H9 (cell line): ENCODE results near the gene BABAM1. TPM values are rescaled to one million over a fixed set of nuclear protein-coding genes. Genes with fewer than 3 reads are reported as not detected.
"Not testable (repeated sequence)": the region's sequence is repeated elsewhere in the genome, so short reads cannot be mapped to it uniquely, and the experiment has no call there.

ENCODE experiments used
- DNase-seq: peaks from one replicate; pipeline ENCODE4 v3.0.0-alpha.2; 2017
- H2AFZ ChIP-seq: one replicate; pipeline ENCODE4 v1.6.1; 2013; ENCODE audit warnings: mild to moderate bottlenecking, low read length, control low read depth, moderate library complexity
- H2AK5ac ChIP-seq: 2 replicates; pipeline ENCODE4 v1.6.1; 2013; ENCODE audit warnings: low read length, control low read depth, mixed read lengths; ENCODE audit not compliant: insufficient read length
- H2BK120ac ChIP-seq: one replicate; pipeline ENCODE4 v1.6.1; 2013; ENCODE audit warnings: low read depth, mild to moderate bottlenecking, low read length, control low read depth, inconsistent platforms; ENCODE audit not compliant: poor library complexity, severe bottlenecking
- H2BK12ac ChIP-seq: 2 replicates; pipeline ENCODE4 v1.6.1; 2013; ENCODE audit warnings: low read length, control low read depth, mixed read lengths, low read depth; ENCODE audit not compliant: insufficient read length
- H2BK15ac ChIP-seq: 2 replicates; pipeline ENCODE4 v1.6.1; 2013; ENCODE audit warnings: low read depth, low read length, control low read depth
- H2BK20ac ChIP-seq: one replicate; pipeline ENCODE4 v1.6.1; 2013; ENCODE audit warnings: low read depth, mild to moderate bottlenecking, low read length, control low read depth, inconsistent platforms; ENCODE audit not compliant: poor library complexity, severe bottlenecking
- H2BK5ac ChIP-seq: 2 replicates; pipeline ENCODE4 v1.6.1; 2013; ENCODE audit warnings: low read length, control low read depth, mixed read lengths; ENCODE audit not compliant: insufficient read length
- H3K14ac ChIP-seq: 2 replicates; pipeline ENCODE4 v1.6.1; 2013; ENCODE audit warnings: low read length, control low read depth; ENCODE audit not compliant: insufficient read depth
- H3K18ac ChIP-seq: 2 replicates; pipeline ENCODE4 v1.6.1; 2013; ENCODE audit warnings: low read depth, mild to moderate bottlenecking, mixed read lengths, low read length, control low read depth; ENCODE audit not compliant: insufficient read length
- H3K23ac ChIP-seq: 2 replicates; pipeline ENCODE4 v1.6.1; 2013; ENCODE audit warnings: low read length, control low read depth, mixed read lengths, low read depth; ENCODE audit not compliant: insufficient read length
- H3K23me2 ChIP-seq: 2 replicates; pipeline ENCODE4 v1.6.1; 2013; ENCODE audit warnings: low read depth, mild to moderate bottlenecking, mixed read lengths, low read length, control low read depth; ENCODE audit not compliant: insufficient read length, poor library complexity, severe bottlenecking
- H3K27ac ChIP-seq: 2 replicates; pipeline ENCODE4 v1.5.1; 2013; ENCODE audit warnings: low read length, control low read depth, mixed read lengths, low read depth; ENCODE audit not compliant: insufficient read length
- H3K27me3 ChIP-seq: 2 replicates; pipeline ENCODE4 v1.6.1; 2013; ENCODE audit warnings: low read length, control low read depth, inconsistent platforms; ENCODE audit not compliant: insufficient read depth
- H3K4ac ChIP-seq: 2 replicates; pipeline ENCODE4 v1.6.1; 2013; ENCODE audit warnings: low read depth, mild to moderate bottlenecking, control low read depth, inconsistent platforms, low read length, moderate library complexity
- H3K4me1 ChIP-seq: 2 replicates; pipeline ENCODE4 v1.6.1; 2013; ENCODE audit warnings: low read length, control low read depth, inconsistent platforms; ENCODE audit not compliant: insufficient read depth
- H3K4me2 ChIP-seq: 2 replicates; pipeline ENCODE4 v1.6.1; 2013; ENCODE audit warnings: low read length, control low read depth, mixed read lengths; ENCODE audit not compliant: insufficient read length, insufficient read depth
- H3K56ac ChIP-seq: 2 replicates; pipeline ENCODE4 v1.6.1; 2013; ENCODE audit warnings: low read depth, mild to moderate bottlenecking, mixed read lengths, low read length, control low read depth; ENCODE audit not compliant: insufficient read length
- H3K79me1 ChIP-seq: 2 replicates; pipeline ENCODE4 v1.6.1; 2013; ENCODE audit warnings: low read depth, mild to moderate bottlenecking, moderate library complexity, low read length, control low read depth, inconsistent platforms; ENCODE audit not compliant: insufficient read depth, poor library complexity, severe bottlenecking
- H3K79me2 ChIP-seq: 2 replicates; pipeline ENCODE4 v1.6.1; 2013; ENCODE audit warnings: low read length, control low read depth, inconsistent platforms; ENCODE audit not compliant: insufficient read depth
- H3K9ac ChIP-seq: 2 replicates; pipeline ENCODE4 v1.6.1; 2013; ENCODE audit warnings: low read length, control low read depth, mixed read lengths; ENCODE audit not compliant: insufficient read length; ENCODE audit errors: extremely low read depth
- H3K9me3 ChIP-seq: one replicate; pipeline ENCODE4 v1.6.1; 2013; ENCODE audit warnings: low read depth, low read length, inconsistent platforms; ENCODE audit not compliant: control insufficient read depth
- H3T11ph ChIP-seq: one replicate; pipeline ENCODE4 v1.6.1; 2013; ENCODE audit warnings: mild to moderate bottlenecking, low read length, control low read depth, inconsistent platforms
- H4K20me1 ChIP-seq: one replicate; pipeline ENCODE4 v1.6.1; 2013; ENCODE audit not compliant: control insufficient read depth, insufficient read length, insufficient read depth
- H4K5ac ChIP-seq: 2 replicates; pipeline ENCODE4 v1.6.1; 2013; ENCODE audit warnings: low read depth, mild to moderate bottlenecking, mixed read lengths, low read length, control low read depth; ENCODE audit not compliant: insufficient read length
- H4K8ac ChIP-seq: replicated peaks from 2 replicates; pipeline ENCODE4 v1.6.1; 2013; ENCODE audit warnings: low read length, control low read depth, mixed read lengths, low read depth; ENCODE audit not compliant: insufficient read length
- H4K91ac ChIP-seq: 2 replicates; pipeline ENCODE4 v1.6.1; 2013; ENCODE audit warnings: low read depth, mild to moderate bottlenecking, moderate library complexity, mixed read lengths, low read length, control low read depth; ENCODE audit not compliant: insufficient read length
- H3K27ac Mint-ChIP-seq, 3 experiments: 2 replicates in 2 of 3; 3 replicates in 1 of 3; pipeline ENCODE4 v1.8.0; 2020 to 2021; ENCODE audit warnings: mixed read lengths in 3 of 3, mild to moderate bottlenecking in 1 of 3, moderate library complexity in 1 of 3
- H3K27me3 Mint-ChIP-seq: 2 replicates; pipeline ENCODE4 v1.8.0; 2021; ENCODE audit warnings: low read depth, mild to moderate bottlenecking, moderate library complexity, mixed read lengths
- H3K36me3 Mint-ChIP-seq, 3 experiments: 2 replicates in 2 of 3; 3 replicates in 1 of 3; pipeline ENCODE4 v1.8.0; 2020 to 2021; ENCODE audit warnings: low read depth in 3 of 3, mixed read lengths in 3 of 3; ENCODE audit not compliant: insufficient read depth in 1 of 3
- H3K4me1 Mint-ChIP-seq, 2 experiments: 2 replicates each; pipeline ENCODE4 v1.8.0; 2020; ENCODE audit warnings: mixed read lengths in 2 of 2
- H3K4me3 Mint-ChIP-seq, 2 experiments: 2 replicates in 1 of 2; 3 replicates in 1 of 2; pipeline ENCODE4 v1.8.0; 2020 to 2021; ENCODE audit warnings: mild to moderate bottlenecking in 2 of 2, mixed read lengths in 2 of 2, moderate library complexity in 1 of 2
- H3K9me3 Mint-ChIP-seq, 2 experiments: 2 replicates in 1 of 2; 3 replicates in 1 of 2; pipeline ENCODE4 v1.8.0; 2020; ENCODE audit warnings: mild to moderate bottlenecking in 2 of 2, mixed read lengths in 2 of 2, moderate library complexity in 1 of 2
- WGBS: extraction: QIAGEN DNeasy Blood & Tissue Kit; methylation state at CpG from one replicate; pipeline ENCODE4 v1.1.7; 2013; ENCODE audit warnings: missing lambda C conversion rate, low lambda C conversion rate, mixed read lengths; ENCODE audit not compliant: insufficient read length; ENCODE audit errors: extremely low coverage; 5-methylcytosine and 5-hydroxymethylcytosine counted together
- total RNA-seq: library from RNA; stranded (reverse); gene quantifications from 2 replicates; pipeline ENCODE4 v1.2.1, GENCODE V29; 2021
- TF ChIP-seq, protein P1 (sequence below): fragments of 200-600 bp; sonication (generic); conservative IDR thresholded peaks from 3 replicates; pipeline ENCODE4 v1.8.0; 2021; ENCODE audit warnings: antibody characterized with exemption, mild to moderate bottlenecking

Gene BABAM1
- total RNA-seq, 1 experiment from 2014 or later, result 130 TPM

- Mint-ChIP-seq H3K4me3 (peak overlapping the region; percentile 94 to 96), H3K27ac (no peak overlapping the region), H3K36me3 (peaks cover 11 to 33% (median 31%) of the 10 kb centered on the region in 3 experiments), H3K4me1 (peaks cover 15 to 19% of the 10 kb centered on the region in 2 experiments), H3K27me3 (no peaks in the 10 kb centered on the region; the same call in 1 of the 2 replicates), H3K9me3 (no peaks in the 10 kb centered on the region; a peak in 1 of 5 replicates)
- peaks cover 5% of the 10 kb centered on the region for H3K23me2 ChIP-seq
- no peak overlapping the region for H3K4ac ChIP-seq
- H4K8ac ChIP-seq, result no peak overlapping the region
- no peaks in the 10 kb centered on the region for H4K20me1 ChIP-seq
- no peak overlapping the region for H3K23ac ChIP-seq
- no peak overlapping the region for H3T11ph ChIP-seq
- no CpG with 5 or more reads among the region's 13 CpGs for WGBS
- no peak overlapping the region for H4K91ac ChIP-seq
- H3K79me2 ChIP-seq, result no peaks in the 10 kb centered on the region
- no peak overlapping the region for H2BK15ac ChIP-seq
- H3K4me1 ChIP-seq, result peaks cover 4% of the 10 kb centered on the region; the same call in 1 of the 2 replicates
- H2AK5ac ChIP-seq, result no peak overlapping the region
- no peak overlapping the region for H2BK5ac ChIP-seq
- H2BK12ac ChIP-seq, result no peak overlapping the region
- no peak overlapping the region for H2BK120ac ChIP-seq
- H3K27ac ChIP-seq, result no peak overlapping the region
- no peak overlapping the region for H3K14ac ChIP-seq
- peaks cover 10% of the 10 kb centered on the region for H3K79me1 ChIP-seq
- DNase-seq, result no peak
- TF ChIP-seq, protein P1, sequence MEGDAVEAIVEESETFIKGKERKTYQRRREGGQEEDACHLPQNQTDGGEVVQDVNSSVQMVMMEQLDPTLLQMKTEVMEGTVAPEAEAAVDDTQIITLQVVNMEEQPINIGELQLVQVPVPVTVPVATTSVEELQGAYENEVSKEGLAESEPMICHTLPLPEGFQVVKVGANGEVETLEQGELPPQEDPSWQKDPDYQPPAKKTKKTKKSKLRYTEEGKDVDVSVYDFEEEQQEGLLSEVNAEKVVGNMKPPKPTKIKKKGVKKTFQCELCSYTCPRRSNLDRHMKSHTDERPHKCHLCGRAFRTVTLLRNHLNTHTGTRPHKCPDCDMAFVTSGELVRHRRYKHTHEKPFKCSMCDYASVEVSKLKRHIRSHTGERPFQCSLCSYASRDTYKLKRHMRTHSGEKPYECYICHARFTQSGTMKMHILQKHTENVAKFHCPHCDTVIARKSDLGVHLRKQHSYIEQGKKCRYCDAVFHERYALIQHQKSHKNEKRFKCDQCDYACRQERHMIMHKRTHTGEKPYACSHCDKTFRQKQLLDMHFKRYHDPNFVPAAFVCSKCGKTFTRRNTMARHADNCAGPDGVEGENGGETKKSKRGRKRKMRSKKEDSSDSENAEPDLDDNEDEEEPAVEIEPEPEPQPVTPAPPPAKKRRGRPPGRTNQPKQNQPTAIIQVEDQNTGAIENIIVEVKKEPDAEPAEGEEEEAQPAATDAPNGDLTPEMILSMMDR, result no peak
- H3K4me2 ChIP-seq, result no peak overlapping the region
- H2AFZ ChIP-seq, result no peak overlapping the region
- no peak overlapping the region for H2BK20ac ChIP-seq
- H3K56ac ChIP-seq, result no peak overlapping the region
- H3K27me3 ChIP-seq, result no peaks in the 10 kb centered on the region
- H3K18ac ChIP-seq, result no peak overlapping the region
- no peaks in the 10 kb centered on the region for H3K9me3 ChIP-seq
- H3K9ac ChIP-seq, result no peak overlapping the region
- H4K5ac ChIP-seq, result no peak overlapping the region
Measured at GRCh38 chr19:17268754-17269153, 1.5 kb downstream of the BABAM1 start.

DNA sequence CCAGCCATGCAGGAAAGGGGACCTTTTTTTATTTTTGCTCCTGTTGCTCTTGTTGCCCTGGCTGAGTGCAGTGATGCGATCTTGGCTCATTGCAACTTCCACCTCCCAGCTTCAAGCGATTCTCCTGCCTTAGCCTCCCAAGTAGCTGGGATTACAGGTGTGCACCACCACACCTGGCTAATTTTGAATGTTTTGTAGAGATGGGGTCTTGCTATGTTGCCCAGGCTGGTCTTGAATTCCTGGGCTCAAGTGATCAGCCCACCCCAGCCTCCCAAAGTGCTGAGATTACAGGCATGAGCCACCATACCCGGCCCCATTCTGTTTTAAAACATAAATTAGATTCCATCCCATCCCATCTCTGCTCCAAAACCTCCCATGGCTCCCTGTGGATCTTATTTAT, 7.6 kb downstream of the BABAM1 start:
- not testable (repeated sequence) for H3K18ac ChIP-seq, H3K23me2 ChIP-seq, H2BK120ac ChIP-seq, H2BK12ac ChIP-seq, H3K4me1 ChIP-seq, H3K4me2 ChIP-seq, H2AK5ac ChIP-seq, H2BK20ac ChIP-seq, H3K27ac Mint-ChIP-seq, H3K27me3 Mint-ChIP-seq, DNase-seq, H3K23ac ChIP-seq, H3K4ac ChIP-seq, H3K4me3 Mint-ChIP-seq, H3K9ac ChIP-seq, H2AFZ ChIP-seq, H3K9me3 Mint-ChIP-seq, H4K91ac ChIP-seq, H3K56ac ChIP-seq, H3K27me3 ChIP-seq, H4K20me1 ChIP-seq, H3K4me1 Mint-ChIP-seq, H2BK15ac ChIP-seq, H4K8ac ChIP-seq, H4K5ac ChIP-seq, H3K79me1 ChIP-seq, H3K9me3 ChIP-seq, H3K14ac ChIP-seq, H3K27ac ChIP-seq, H3K79me2 ChIP-seq, H2BK5ac ChIP-seq, H3T11ph ChIP-seq
- no CpG with 5 or more reads among the region's 3 CpGs for WGBS
- H3K36me3 Mint-ChIP-seq, result peaks cover 42 to 73% (median 72%) of the 10 kb centered on the region in 3 experiments; a peak in 6 of 7 replicates
